ENCODE data around the gene CNTROB. TPM values are rescaled to one million over a fixed set of nuclear protein-coding genes. Genes with fewer than 3 reads are reported as not detected.
A peak's percentile ranks its signal among the peaks of the same experiment; 100 is the strongest.

The CNTROB gene
- total RNA-seq, 6 experiments from 2014 or later = 20.8 to 32.2 (median 28.5) TPM

- Mint-ChIP-seq H3K4me1 (ENCODE audit: low read depth) (peaks cover 20% of the 10 kb centered on the region), H3K36me3 (ENCODE audit: low read depth) (peaks cover 30% of the 10 kb centered on the region), H3K9me3 (no peaks in the 10 kb centered on the region), H3K27me3 (ENCODE audit: insufficient read depth) (peaks cover 8% of the 10 kb centered on the region), H3K27ac (no peak overlapping the region), H3K4me3 (no peak overlapping the region)
- no peak for TF ChIP-seq CTCF (IDR thresholded peaks at IDR 0.05)
- DNase-seq = no peak
Measured at GRCh38 chr17:7910711-7911110, 21.3 kb upstream of the CNTROB start.

- no peak overlapping the region for H3K4me3 Mint-ChIP-seq
- H3K36me3 Mint-ChIP-seq (ENCODE audit: low read depth) = peaks cover 30% of the 10 kb centered on the region
- DNase-seq = no peak
Measured at GRCh38 chr17:7911116-7911515, 20.9 kb upstream of the CNTROB start.

GRCh38 chr17:7912927-7913524 lies 19.0 kb upstream of the CNTROB start:
- peaks cover 20% of the 10 kb centered on the region for H3K36me3 Mint-ChIP-seq (ENCODE audit: low read depth)
- H3K4me1 Mint-ChIP-seq (ENCODE audit: low read depth) = peaks cover 32% of the 10 kb centered on the region
- H3K27me3 Mint-ChIP-seq (ENCODE audit: insufficient read depth) = peaks cover 6% of the 10 kb centered on the region
- H3K27ac Mint-ChIP-seq = peak overlapping the region; percentile 6; the same call in 1 of the 2 replicates
- no peak overlapping the region for H3K4me3 Mint-ChIP-seq
- peak; percentile 79 for TF ChIP-seq CTCF (IDR thresholded peaks at IDR 0.05)
- no peaks in the 10 kb centered on the region for H3K9me3 Mint-ChIP-seq
- peak; percentile 69 for DNase-seq

More at GRCh38 chr17:7911116-7911515, 20.9 kb upstream of the CNTROB start:
- Mint-ChIP-seq H3K27me3 (ENCODE audit: insufficient read depth) (peaks cover 8% of the 10 kb centered on the region), H3K27ac (no peak overlapping the region), H3K4me1 (ENCODE audit: low read depth) (peaks cover 20% of the 10 kb centered on the region), H3K9me3 (no peaks in the 10 kb centered on the region)
- TF ChIP-seq CTCF (IDR thresholded peaks at IDR 0.05) = no peak

- Mint-ChIP-seq H3K36me3 (ENCODE audit: low read depth) (peaks cover 11% of the 10 kb centered on the region), H3K4me3 (peak overlapping the region; percentile 92), H3K27ac (peak overlapping the region; percentile 88), H3K9me3 (no peaks in the 10 kb centered on the region), H3K4me1 (ENCODE audit: low read depth) (peaks cover 32% of the 10 kb centered on the region), H3K27me3 (ENCODE audit: insufficient read depth) (peaks cover 6% of the 10 kb centered on the region)
- TF ChIP-seq CTCF (IDR thresholded peaks at IDR 0.05) = no peak
- DNase-seq = peak; percentile 27
Measured at GRCh38 chr17:7915179-7915610, 16.8 kb upstream of the CNTROB start.

GRCh38 chr17:7915611-7916384 lies 16.2 kb upstream of the CNTROB start, which contains the start of gene RNF227:
Gene RNF227, minus strand, starts transcription at chr17:7916289. Its CDS starts 94 bp downstream, at chr17:7916195.
- Mint-ChIP-seq H3K27me3 (ENCODE audit: insufficient read depth) (peaks cover 6% of the 10 kb centered on the region), H3K9me3 (no peaks in the 10 kb centered on the region), H3K36me3 (ENCODE audit: low read depth) (peaks cover 5% of the 10 kb centered on the region), H3K4me1 (ENCODE audit: low read depth) (peaks cover 32% of the 10 kb centered on the region), H3K27ac (peak within 1 kb of the TSS; percentile 96), H3K4me3 (peak within 1 kb of the TSS; percentile 92)
- DNase-seq = peak; percentile 97
- no peak; the same call in 1 of the 2 replicates for TF ChIP-seq CTCF (IDR thresholded peaks at IDR 0.05)
